Ishikawa (cell line): Measurements from ENCODE around the gene ALDH1L1.

Source experiments
- CEBPB ChIP-seq: IDR thresholded peaks from 2 replicates; pipeline ENCODE4 v1.6.1; 2012
- CREB1 ChIP-seq: IDR thresholded peaks from 2 replicates; pipeline ENCODE4 v1.6.1; 2012; ENCODE audit warnings: low read depth
- EGR1 ChIP-seq: IDR thresholded peaks from 2 replicates; pipeline ENCODE4 v1.6.1; 2012
- EP300 ChIP-seq: IDR thresholded peaks from 2 replicates; pipeline ENCODE4 v1.6.1; 2012; ENCODE audit warnings: borderline replicate concordance
- FOXM1 ChIP-seq: IDR thresholded peaks from 2 replicates; pipeline ENCODE4 v1.6.1; 2012; ENCODE audit warnings: low read depth, borderline replicate concordance
- NFIC ChIP-seq: IDR thresholded peaks from 2 replicates; pipeline ENCODE4 v1.6.1; 2012
- RAD21 ChIP-seq: IDR thresholded peaks from 2 replicates; pipeline ENCODE4 v1.6.1; 2012; ENCODE audit warnings: low read depth
- TAF1 ChIP-seq: IDR thresholded peaks from 2 replicates; pipeline ENCODE4 v1.6.1; 2012; ENCODE audit warnings: low read depth, mild to moderate bottlenecking
- TCF12 ChIP-seq: IDR thresholded peaks from 2 replicates; pipeline ENCODE4 v1.6.1; 2012; ENCODE audit warnings: low read depth
- TEAD4 ChIP-seq: IDR thresholded peaks from 2 replicates; pipeline ENCODE4 v1.6.1; 2012
- YY1 ChIP-seq: IDR thresholded peaks from 2 replicates; pipeline ENCODE4 v1.6.1; 2012; ENCODE audit warnings: low read depth
- ZBTB7A ChIP-seq: IDR thresholded peaks from 2 replicates; pipeline ENCODE4 v1.6.1; 2012; ENCODE audit warnings: low read depth
- TF ChIP-seq, protein P1 (sequence below): IDR thresholded peaks from 2 replicates; pipeline ENCODE4 v1.6.1; 2012
- TF ChIP-seq, protein P2 (sequence below): IDR thresholded peaks from 2 replicates; pipeline ENCODE4 v1.6.1; 2012
- TF ChIP-seq, protein P3 (sequence below): IDR thresholded peaks from 2 replicates; pipeline ENCODE4 v1.6.1; 2012; ENCODE audit warnings: low read depth, mild to moderate bottlenecking

ALDH1L1 gene

DNA sequence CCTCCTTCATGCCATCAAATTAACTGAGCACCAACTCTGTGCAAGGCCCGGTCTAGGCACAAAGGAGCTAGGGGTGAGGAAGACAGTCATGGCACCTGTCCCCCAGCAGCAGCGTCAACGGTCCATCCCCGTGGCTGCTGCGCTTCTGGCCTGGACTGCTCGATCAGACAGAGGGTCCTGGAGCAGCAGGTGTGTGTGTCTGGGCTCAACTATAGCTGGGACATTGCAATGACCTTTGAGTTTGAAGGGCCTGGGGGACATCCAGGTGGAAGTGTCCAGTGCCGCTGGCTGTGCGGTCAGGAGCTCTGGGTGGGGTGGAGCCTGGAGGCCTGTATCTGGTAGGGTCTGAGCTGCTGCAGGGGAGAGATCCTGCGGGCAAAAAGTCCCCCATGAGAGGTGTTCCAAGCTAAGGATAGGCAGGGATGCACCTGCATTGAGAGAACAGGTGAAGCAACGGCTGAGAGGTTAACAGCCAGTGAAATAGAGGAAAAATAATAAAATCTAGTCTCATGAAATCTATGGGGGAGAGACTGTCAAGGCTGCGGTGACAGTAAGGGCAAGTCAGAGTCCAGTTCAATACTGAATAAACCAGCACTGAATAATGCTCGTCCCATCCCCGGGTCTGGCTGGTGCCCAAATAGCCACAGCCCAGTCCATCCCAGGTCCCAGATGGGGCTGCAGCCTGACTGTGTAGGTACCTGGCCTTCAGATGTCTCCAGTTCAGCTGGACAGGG lies 71.1 kb downstream of the ALDH1L1 start:
- TF ChIP-seq, protein P1, sequence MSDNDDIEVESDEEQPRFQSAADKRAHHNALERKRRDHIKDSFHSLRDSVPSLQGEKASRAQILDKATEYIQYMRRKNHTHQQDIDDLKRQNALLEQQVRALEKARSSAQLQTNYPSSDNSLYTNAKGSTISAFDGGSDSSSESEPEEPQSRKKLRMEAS, result no peak
- no peak for TF ChIP-seq EGR1
- TF ChIP-seq, protein P2, sequence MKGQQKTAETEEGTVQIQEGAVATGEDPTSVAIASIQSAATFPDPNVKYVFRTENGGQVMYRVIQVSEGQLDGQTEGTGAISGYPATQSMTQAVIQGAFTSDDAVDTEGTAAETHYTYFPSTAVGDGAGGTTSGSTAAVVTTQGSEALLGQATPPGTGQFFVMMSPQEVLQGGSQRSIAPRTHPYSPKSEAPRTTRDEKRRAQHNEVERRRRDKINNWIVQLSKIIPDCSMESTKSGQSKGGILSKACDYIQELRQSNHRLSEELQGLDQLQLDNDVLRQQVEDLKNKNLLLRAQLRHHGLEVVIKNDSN, result no peak
- TF ChIP-seq YY1, result no peak
- TF ChIP-seq TCF12, result no peak
- TF ChIP-seq FOXM1, result no peak
- TF ChIP-seq CREB1, result no peak
- no peak for TF ChIP-seq EP300

DNA sequence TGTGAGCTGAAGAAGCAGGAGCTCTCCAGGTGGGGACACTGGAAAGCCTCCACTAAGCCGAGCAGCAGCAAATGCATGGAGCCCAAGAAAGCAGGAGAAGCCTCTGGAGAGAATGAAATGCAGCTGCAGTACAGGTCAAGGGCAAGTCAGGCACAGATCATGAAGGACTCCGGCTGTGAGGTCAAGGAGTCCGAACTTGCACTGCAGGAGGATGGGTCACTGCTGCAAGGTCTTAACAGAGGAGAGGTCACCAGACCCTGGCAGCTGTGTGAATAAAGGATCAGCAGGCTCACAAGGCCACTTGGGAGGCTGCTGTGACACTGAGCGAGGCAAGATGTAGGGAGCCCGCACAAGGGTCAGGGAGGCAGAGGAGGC lies 71.7 kb downstream of the ALDH1L1 start:
- TF ChIP-seq, protein P3, sequence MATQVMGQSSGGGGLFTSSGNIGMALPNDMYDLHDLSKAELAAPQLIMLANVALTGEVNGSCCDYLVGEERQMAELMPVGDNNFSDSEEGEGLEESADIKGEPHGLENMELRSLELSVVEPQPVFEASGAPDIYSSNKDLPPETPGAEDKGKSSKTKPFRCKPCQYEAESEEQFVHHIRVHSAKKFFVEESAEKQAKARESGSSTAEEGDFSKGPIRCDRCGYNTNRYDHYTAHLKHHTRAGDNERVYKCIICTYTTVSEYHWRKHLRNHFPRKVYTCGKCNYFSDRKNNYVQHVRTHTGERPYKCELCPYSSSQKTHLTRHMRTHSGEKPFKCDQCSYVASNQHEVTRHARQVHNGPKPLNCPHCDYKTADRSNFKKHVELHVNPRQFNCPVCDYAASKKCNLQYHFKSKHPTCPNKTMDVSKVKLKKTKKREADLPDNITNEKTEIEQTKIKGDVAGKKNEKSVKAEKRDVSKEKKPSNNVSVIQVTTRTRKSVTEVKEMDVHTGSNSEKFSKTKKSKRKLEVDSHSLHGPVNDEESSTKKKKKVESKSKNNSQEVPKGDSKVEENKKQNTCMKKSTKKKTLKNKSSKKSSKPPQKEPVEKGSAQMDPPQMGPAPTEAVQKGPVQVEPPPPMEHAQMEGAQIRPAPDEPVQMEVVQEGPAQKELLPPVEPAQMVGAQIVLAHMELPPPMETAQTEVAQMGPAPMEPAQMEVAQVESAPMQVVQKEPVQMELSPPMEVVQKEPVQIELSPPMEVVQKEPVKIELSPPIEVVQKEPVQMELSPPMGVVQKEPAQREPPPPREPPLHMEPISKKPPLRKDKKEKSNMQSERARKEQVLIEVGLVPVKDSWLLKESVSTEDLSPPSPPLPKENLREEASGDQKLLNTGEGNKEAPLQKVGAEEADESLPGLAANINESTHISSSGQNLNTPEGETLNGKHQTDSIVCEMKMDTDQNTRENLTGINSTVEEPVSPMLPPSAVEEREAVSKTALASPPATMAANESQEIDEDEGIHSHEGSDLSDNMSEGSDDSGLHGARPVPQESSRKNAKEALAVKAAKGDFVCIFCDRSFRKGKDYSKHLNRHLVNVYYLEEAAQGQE, result no peak
- TF ChIP-seq EGR1 (no peak), TEAD4 (no peak)

DNA sequence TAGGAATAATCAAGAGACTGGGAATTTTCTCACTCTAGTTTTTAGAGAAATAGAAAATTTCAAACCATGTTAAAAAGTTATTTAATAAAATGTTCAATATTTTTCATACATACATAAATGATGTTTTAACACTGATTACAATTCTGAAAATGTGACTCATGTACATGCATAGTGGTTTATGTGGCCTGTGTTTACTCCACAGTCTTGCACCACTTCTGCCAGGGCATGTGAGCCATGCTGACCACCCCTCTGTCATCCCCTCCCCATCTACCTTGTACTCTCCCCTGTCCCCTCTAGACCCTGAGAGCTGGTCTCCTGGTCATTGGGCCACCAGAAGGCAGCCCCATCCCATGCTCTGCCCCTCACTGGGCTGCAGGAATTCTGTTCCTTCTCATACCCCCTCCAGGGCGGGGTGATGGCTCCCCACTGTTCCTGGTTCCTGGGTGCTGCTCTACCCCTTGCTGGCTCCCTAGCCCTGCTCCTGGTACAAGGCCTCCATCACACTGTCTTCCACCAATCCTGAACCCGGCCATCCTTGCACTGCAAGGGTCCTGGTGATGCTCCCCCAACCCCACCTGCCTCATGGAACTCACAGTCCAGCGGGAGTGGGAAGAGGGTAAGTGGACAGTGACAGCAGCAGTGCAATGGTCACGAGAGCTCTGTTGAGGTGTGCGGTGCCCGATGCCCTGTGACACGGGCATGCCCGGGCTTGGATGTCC lies 72.3 kb downstream of the ALDH1L1 start:
- TF ChIP-seq, protein P2, result no peak
- TF ChIP-seq EP300 (no peak), TCF12 (no peak), TAF1 (no peak), NFIC (no peak), TEAD4 (no peak), RAD21 (no peak), CEBPB (no peak), EGR1 (no peak), YY1 (no peak), CREB1 (no peak), ZBTB7A (no peak), FOXM1 (no peak)
- TF ChIP-seq, protein P1, result no peak
- TF ChIP-seq, protein P3, result no peak

DNA sequence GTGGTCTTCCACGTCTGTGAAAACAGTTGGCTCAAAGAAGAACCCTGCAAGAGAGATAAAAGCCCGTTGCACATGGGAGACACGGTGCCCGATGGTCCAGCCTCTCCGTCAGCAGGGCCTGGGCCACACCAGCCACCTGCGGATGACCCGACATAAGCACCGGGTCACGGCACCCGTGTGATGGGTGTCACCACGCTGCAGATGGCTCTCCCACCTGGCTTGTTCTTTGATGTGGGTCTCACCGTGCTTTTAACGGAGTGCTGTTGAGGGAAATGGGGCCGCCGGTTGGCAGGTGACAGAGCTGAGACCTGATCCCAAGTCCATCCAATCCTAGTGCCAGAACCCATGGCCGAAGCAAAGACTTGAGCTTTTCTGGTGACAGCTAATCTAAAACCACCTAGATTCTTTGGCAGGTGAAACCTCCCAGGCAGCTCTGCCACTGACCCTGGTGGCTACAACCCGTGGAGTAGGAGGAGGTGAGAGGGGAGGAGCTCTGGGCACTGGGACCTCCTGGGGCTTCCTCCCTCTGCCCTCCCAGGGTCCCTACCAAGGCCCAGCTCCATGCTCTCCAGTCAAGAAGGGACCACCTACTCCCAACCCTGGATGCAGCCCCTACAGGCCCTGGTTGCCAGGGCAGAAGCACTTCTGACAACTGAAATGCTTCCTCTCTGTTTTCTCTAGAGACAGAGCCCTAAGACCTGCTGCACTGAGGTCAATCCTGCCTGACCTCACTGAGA lies 73.0 kb downstream of the ALDH1L1 start:
- TF ChIP-seq, protein P3, result no peak
- no peak for TF ChIP-seq TAF1
